GM19372 (cell line): ENCODE results near the gene MTRF1.
A peak's percentile ranks its signal among the peaks of the same experiment; 100 is the strongest.

ENCODE experiments used
- ATAC-seq: cut with Tn5 transposase; IDR thresholded peaks from one replicate; pipeline ENCODE4 v1.9.1; 2021; ENCODE audit warnings: mild to moderate bottlenecking, low read depth, moderate library complexity; ENCODE audit not compliant: unreplicated experiment

The MTRF1 gene

GRCh38 chr13:41263261-41263971 is at the start of gene MTRF1:
MTRF1 (minus strand) TSS chr13:41263576; CDS start chr13:41260907, 2,669 bp downstream.
- peak; percentile 90 for ATAC-seq

GRCh38 chr13:41313117-41313516 is 49.7 kb upstream of the MTRF1 start:
- no peak for ATAC-seq

DNA sequence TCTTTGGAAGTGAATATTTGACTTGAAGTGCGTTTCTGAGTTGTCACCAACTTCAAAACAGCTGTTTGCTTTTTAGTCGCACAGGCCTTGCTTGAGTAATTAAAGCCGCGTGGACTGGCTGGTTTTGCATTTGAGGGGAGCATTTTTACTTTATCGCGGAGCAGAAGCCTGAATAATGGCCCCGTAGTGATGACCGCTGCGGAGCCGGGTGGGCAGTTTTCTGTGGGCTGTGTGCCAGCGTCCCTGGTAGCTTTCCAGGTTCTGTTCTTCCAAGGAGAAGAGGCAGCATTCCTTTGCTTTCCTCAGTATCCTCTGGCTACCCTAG is 48.8 kb upstream of the MTRF1 start:
- ATAC-seq: no peak

- ATAC-seq: peak; percentile 48
These were observed 48.2 kb upstream of the MTRF1 start for GRCh38 chr13:41311406-41312175.

DNA sequence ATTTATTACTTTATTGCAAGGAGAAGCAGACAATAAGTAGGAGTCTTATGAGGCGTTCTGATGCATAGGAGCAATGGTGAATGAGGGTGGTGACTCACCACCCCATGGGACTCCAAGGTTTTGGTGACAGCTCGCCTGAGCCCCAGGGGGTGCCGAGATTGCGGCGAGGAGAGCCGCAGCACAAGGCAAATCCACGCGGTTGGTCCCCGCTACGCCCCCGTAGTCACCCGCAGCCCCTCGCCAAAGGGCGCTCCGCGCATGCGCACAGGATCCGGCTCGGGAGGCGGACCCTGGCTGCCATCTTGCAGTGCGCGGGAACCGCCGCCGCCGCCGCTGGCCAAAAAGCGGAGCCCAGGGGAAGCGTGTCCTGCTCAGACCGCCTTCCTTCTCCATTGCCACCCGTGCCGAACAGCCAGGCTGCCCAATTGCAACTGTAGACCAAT is 47.6 kb upstream of the MTRF1 start, which contains the start of gene NAA16:
Gene NAA16 (plus strand): TSS at position 305 of the 443 bp plus-strand sequence. CDS start 262 bp downstream, outside the sequence.
- ATAC-seq: peak; percentile 70

DNA sequence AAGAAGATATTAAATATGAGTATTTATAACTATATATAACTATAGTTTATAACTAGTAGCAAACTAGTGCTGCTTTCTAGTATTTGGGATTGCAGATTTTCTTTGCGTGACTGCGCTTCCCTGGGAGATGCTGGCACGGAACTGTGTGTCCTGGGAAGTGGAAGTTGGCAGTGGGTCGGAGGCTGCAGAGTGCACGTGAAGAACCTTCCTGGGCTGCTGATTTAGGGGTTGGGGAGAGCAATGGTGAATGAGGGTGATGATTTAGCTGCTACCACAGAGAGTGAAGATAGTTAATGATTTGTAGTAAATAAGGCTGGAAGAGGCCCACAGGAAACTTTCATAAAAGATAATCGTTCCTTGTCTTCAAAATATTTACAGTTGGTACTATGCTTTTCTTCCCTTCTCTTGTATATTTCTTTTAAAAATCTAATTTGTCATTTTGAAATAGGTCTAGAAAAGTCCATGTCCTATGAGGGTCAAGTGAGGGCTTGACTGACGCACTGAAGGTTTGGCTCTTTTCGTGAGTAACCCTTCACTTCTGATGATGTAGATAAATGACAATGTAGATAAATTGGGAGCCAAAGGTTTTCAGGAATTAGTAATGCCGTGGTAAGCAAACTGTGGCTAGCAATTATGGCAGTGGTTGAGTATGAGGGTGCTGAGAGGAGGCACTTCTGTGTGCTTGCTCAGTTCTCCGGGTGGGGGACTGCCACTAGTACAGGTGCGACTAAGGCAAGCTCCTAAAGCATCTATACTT is 44.7 kb upstream of the MTRF1 start:
- ATAC-seq: no peak

- no peak for ATAC-seq
These were observed 43.1 kb upstream of the MTRF1 start for GRCh38 chr13:41306271-41307145.

- ATAC-seq: no peak
These were observed 41.2 kb upstream of the MTRF1 start for GRCh38 chr13:41304551-41304950.

GRCh38 chr13:41302743-41303142 is 39.4 kb upstream of the MTRF1 start:
- no peak for ATAC-seq

GRCh38 chr13:41299316-41300094 is 36.1 kb upstream of the MTRF1 start:
- no peak for ATAC-seq

DNA sequence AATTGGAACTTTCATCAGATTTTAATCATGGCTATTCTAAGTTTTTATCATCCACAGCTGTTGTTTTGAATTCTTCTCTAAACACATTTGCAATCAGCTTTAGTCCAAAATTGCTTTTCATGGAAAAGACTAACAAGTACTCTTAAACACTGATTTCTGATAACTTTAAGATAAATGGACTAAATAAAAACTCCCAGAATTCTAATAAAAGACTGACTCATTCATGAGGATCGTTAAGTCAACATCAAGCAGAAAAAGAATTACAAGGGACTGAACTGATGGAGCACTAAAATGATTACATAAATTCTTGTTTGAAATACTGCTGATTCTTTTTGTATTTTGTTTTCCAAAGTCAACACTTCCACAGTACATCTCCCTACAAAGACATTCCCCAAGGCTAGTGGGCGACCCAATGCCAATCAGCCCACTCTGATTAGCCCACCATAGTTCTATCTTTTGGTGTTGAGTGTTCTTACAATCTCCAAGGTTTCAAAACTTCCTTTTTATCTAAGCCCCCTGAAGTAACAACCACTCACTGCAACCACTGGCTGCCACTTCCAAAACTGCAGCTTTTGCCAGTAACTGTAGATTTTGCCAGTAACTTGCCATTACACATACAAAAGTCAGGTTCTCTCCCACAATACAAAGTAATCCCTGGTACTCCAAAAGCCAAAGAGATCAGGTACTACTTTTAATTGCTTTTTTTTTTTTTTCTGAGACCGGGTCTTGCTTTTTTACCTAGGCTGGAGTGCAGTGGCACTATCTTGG is 33.7 kb upstream of the MTRF1 start:
- no peak for ATAC-seq

- no peak for ATAC-seq
These were observed 32.6 kb upstream of the MTRF1 start for GRCh38 chr13:41295973-41296372.

DNA sequence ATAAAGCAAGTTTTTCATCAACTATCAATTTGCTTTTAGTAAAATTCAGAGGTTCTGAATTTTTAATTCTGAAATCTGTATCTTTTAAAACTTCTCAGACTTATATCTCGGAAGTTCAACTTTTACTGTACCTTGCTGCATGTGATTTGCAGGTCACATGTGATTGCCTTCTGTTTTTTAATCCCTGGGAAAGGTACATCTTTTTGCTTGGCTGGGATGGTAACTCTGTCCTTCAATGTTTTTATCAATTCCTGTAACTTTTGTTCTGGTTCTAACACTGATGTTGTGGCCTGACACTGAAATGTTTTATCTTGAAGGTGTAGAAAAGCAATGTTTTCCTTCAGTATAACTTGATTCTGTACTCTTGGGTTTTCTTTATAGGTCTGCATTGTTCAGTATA is 31.5 kb upstream of the MTRF1 start:
- no peak for ATAC-seq

DNA sequence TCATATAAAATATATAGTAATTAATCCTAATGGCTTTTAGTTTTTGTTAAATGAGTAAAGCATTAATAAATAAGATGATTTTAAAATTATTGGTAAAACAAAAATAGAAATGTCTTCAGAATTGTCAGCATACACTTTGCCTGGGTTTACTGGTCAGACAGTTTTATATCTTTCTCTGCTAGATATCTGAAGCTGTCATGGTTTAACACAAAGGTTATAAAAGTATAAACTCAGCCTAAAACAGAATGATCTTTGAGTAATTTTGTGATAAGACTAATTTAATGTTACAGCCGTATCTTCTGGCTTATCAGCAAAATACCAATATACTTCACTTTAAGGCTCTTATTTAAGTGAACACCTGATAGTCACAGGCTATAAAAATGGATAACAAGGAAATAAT is 29.9 kb upstream of the MTRF1 start:
- no peak for ATAC-seq

- no peak for ATAC-seq
These were observed 27.9 kb upstream of the MTRF1 start for GRCh38 chr13:41291246-41291645.

GRCh38 chr13:41289463-41289881 is 26.1 kb upstream of the MTRF1 start:
- ATAC-seq: no peak

DNA sequence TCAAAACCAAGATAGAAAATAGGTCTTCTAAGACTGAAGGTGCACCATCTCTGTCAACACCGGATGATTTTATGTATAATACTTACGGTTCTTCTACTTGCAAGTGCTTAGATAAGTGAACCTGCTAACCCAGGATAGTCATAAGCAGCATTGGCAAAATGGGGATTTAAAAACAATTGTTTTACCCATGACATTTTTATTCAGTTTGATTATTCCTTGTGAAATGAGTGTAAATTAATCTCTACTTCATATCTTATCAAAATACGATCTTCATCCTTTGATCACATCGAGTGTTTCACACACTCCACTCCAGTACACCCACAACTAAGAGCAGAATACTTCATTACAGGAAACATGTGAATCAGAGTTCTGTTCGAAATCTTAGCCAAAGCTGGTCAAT is 23.0 kb upstream of the MTRF1 start:
- no peak for ATAC-seq

DNA sequence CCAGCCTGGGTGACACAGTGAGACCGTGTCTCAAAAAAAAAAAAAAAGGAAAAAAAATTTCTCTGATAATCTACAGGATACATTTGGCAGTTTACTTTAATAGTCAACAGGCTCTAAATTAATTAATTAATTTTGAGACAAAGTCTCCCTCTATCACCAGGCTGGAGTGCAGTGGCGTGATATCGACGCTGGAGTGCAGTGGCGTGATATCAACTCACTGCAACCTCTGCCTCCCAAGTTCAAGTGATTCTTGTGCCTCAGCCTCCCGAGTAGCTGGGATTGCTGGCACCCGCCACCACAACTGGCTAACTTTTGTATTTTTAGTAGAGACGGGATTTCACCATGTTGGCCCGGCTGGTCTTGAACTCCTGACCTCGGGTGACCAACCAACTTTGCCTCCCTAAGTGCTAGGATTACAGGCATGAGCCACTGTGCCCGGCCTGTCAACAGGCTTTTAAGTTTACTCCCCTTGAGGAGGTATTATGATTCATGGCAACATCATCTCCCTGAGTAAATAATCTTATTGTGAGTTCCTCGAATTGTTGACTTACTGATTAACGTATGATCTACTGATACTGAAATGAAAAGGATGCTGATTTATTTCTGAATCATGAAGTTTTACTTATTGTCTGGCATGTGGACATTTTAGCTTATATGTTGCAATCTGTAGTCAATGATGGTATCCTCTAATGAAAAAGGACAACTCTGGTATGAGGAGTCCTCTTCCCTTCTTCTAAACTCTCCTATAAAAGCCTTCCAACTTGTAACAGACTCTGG is 21.3 kb upstream of the MTRF1 start:
- no peak for ATAC-seq
